Small intestine (tissue), 7 donors: Measurements from ENCODE around the gene OPCML. TPM values are rescaled to one million over a fixed set of nuclear protein-coding genes. Genes with fewer than 3 reads are reported as not detected.

ENCODE experiments used
- DNase-seq, 2 donors: peaks; one replicate each; pipeline versions ENCODE4 v3.0.0 to v3.0.0-alpha.2; 2013
- FAIRE-seq: peaks from 2 replicates; lab custom pipeline; 2012; peaks lifted over from hg19 to GRCh38; lab: Jason Lieb, UNC
- H3K27ac ChIP-seq, 3 donors: one replicate each; pipeline ENCODE4 v1.5.1; 2013; ENCODE audit warnings: low read length in 2 of 3, mild to moderate bottlenecking in 2 of 3, control low read depth in 1 of 3, inconsistent platforms in 1 of 3, low read depth in 1 of 3, moderate library complexity in 1 of 3
- H3K27me3 ChIP-seq, 3 donors: one replicate each; pipeline ENCODE4 v1.6.1; 2013; ENCODE audit warnings: low read length in 3 of 3, inconsistent platforms in 1 of 3; ENCODE audit not compliant: control insufficient read depth in 3 of 3, insufficient read depth in 3 of 3
- H3K36me3 ChIP-seq, 3 donors: one replicate each; pipeline ENCODE4 v1.6.1; 2013; ENCODE audit warnings: low read length in 3 of 3, inconsistent platforms in 1 of 3, low read depth in 1 of 3, mild to moderate bottlenecking in 1 of 3, moderate library complexity in 1 of 3; ENCODE audit not compliant: control insufficient read depth in 3 of 3, insufficient read depth in 2 of 3
- H3K4me1 ChIP-seq, 3 donors: one replicate each; pipeline ENCODE4 v1.6.1; 2013; ENCODE audit warnings: low read length in 2 of 3, inconsistent platforms in 1 of 3, low read depth in 1 of 3, mild to moderate bottlenecking in 1 of 3, moderate library complexity in 1 of 3; ENCODE audit not compliant: control insufficient read depth in 3 of 3, insufficient read depth in 2 of 3
- H3K4me3 ChIP-seq, 3 donors: one replicate each; pipeline ENCODE4 v1.5.1; 2013; ENCODE audit warnings: low read length in 3 of 3, control low read depth in 1 of 3, inconsistent platforms in 1 of 3, low read depth in 1 of 3, mild to moderate bottlenecking in 1 of 3, moderate library complexity in 1 of 3
- H3K9me3 ChIP-seq, 2 donors: one replicate each; pipeline ENCODE4 v1.6.1; 2013; ENCODE audit warnings: low read depth in 1 of 2, low read length in 1 of 2; ENCODE audit not compliant: control insufficient read depth in 2 of 2, insufficient read depth in 1 of 2
- WGBS, 3 donors: extraction: QIAGEN DNeasy Blood & Tissue Kit; methylation state at CpG; one replicate each; pipeline ENCODE4 v1.1.7; 2013; 5-methylcytosine and 5-hydroxymethylcytosine counted together
- polyA plus RNA-seq, 4 donors: library from polyadenylated mRNA; stranded (reverse) in 3 of 4; unstranded in 1 of 4; fragments of 200-250 nt in 3 of 4; fragments of 120-200 nt in 1 of 4; gene quantifications; one replicate each; pipeline versions ENCODE4 v1.2.1 to v1.2.3, GENCODE V29; 2013
- donor health status: healthy with polysubstance abuse.
- donor health status: control.
- donor health status: control.
- donor health status: Bipolar disorder and iron deficiency.
- donor health status: healthy.

OPCML gene
- polyA plus RNA-seq, 4 donors: 0.16 to 2.0 TPM; not detected in 2

DNA sequence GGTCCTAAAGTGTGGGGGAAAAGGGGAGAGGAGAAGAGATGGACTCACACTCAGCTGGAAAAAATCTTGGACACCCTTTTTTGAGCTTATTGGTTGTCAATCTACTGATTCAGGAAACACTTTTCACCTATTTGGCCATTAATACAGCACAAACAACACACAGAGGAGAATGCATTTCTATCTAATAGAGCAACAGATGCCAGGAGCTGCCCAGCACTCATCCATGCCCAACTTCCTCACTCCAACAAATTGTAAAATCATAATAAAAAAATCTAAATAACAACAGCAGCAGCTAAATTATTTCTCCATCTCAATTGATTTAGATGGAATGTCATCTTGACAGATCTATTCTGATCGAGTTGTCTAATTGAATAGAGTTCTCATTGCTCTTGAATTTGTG, 628.2 kb downstream of the OPCML start:
- WGBS, 3 donors: 68 to 83% (median 80%) methylated on average over 1 of the region's 1 CpG
- no peak for DNase-seq
- H3K4me3 ChIP-seq: no peak overlapping the region
- no peaks in the 10 kb centered on the region for H3K36me3 ChIP-seq
- H3K9me3 ChIP-seq: no peaks in the 10 kb centered on the region
- H3K27me3 ChIP-seq: no peaks in the 10 kb centered on the region
- no peak overlapping the region for H3K27ac ChIP-seq
- H3K4me1 ChIP-seq: no peaks in the 10 kb centered on the region
- FAIRE-seq: no peak

DNA sequence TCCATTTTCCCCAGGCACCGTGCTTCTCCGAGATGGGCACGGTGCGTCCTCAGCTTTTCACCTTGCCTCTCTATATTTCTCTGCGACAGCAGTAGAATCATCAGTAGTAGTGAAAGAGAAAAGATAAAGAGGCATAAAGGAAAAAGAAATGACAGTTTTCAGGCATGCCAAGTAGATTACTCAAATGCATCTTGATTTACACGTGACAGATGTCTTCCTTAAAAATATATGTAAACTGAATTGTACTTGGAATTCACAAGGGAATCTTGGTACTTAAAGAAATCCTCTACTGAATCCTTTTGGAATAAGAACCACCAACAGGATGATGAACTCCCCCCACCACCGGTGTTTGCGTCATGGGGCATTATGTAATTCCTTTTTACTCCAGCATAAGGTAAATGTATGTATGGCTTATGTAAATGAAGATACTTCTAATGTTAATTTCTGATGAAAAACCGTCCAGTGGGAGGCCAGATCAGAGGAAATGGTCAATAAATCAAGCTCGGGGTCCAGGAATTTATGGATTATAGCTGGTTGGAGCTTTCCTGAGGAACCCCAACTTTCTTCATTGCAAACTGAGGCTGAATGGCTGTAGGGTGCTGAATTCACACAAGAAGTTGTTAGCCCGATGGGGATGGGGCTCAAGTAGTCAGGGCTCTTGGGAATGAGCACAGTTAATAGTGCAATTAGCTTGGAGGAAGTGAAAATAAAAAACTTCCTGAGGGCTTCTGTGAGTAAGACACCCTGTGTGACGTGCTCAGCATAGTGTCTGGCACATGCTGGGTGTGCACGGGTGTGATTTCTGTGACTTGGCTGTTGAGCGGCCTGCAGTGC, 630.4 kb downstream of the OPCML start:
- H3K4me3 ChIP-seq: no peak overlapping the region
- no peaks in the 10 kb centered on the region for H3K36me3 ChIP-seq
- 64 to 68% (median 68%) methylated on average over 14 of the region's 14 CpGs for WGBS, 3 donors
- DNase-seq: peak; percentile 22 to 43
- H3K9me3 ChIP-seq: no peaks in the 10 kb centered on the region
- no peak for FAIRE-seq
- no peaks in the 10 kb centered on the region for H3K27me3 ChIP-seq
- no peaks in the 10 kb centered on the region for H3K4me1 ChIP-seq
- H3K27ac ChIP-seq: no peak overlapping the region

DNA sequence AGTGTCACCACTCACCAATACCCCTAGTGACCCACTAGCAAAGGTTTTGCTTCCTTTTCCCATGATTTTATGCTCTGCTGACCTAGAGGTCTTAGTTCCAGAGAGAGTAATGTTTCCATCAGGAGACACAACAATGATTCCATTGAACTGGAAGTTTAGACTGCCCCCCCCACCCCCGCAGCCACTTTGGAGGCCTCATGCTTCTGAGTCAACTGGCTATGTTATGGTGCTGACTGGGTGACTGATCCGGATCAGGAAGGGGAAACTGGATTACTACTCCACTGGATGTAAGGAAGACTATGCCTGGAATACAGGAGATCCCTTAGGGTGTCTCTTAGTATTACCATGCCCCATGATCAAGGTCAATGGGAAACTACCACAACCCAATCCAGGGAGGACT, 633.6 kb downstream of the OPCML start:
- WGBS, 3 donors: 87 to 91% (median 87%) methylated on average over 2 of the region's 2 CpGs
- H3K27ac ChIP-seq: no peak overlapping the region
- H3K36me3 ChIP-seq: no peaks in the 10 kb centered on the region
- no peaks in the 10 kb centered on the region for H3K9me3 ChIP-seq
- no peak for DNase-seq
- FAIRE-seq: no peak
- no peaks in the 10 kb centered on the region for H3K4me1 ChIP-seq
- H3K27me3 ChIP-seq: no peaks in the 10 kb centered on the region
- no peak overlapping the region for H3K4me3 ChIP-seq

DNA sequence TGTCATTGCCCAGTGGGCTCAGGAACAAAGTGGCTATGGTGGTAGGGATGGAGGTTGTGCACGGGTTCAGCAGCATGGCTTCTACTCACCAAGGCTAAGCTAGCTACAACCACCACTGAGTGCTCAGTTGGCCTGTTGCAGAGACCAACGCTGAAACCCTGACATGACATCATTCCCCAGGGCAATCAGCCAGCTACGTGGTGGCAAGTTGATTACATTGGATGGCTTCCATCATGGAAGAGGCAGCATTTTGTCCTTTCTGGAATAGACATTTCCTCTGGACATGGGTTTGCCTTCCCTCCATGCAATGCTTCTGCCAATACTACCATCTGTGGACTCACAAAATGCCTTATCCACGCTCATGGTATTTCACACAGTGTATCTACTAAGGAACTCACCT, 634.3 kb downstream of the OPCML start:
- Histone ChIP-seq H3K27ac (no peak overlapping the region), H3K27me3 (no peaks in the 10 kb centered on the region), H3K4me1 (no peaks in the 10 kb centered on the region), H3K4me3 (no peak overlapping the region), H3K36me3 (no peaks in the 10 kb centered on the region), H3K9me3 (no peaks in the 10 kb centered on the region)
- no peak for DNase-seq
- FAIRE-seq: no peak
- 53 to 76% (median 68%) methylated on average over 4 of the region's 4 CpGs for WGBS, 3 donors

DNA sequence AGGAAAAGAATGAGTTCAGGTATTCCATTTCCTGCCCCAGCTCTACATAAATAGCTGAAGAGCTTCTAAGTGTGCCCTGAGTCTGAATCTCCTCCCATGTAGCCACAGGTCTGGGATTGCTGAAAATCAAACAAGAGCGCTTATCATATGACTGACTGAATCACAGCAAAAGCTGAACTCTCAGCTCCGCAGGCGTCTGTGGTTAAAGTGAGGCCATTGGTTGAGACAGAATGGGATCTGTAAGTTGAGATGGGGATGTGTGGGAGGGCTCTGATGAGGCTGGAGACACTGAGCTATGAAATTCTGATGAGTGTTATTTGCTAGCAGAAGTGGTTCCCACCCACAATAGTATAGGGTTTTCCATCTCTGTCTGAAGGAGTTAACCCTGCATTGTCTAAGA, 637.0 kb downstream of the OPCML start:
- H3K27ac ChIP-seq: no peak overlapping the region
- H3K4me3 ChIP-seq: no peak overlapping the region
- H3K9me3 ChIP-seq: no peaks in the 10 kb centered on the region
- H3K27me3 ChIP-seq: no peaks in the 10 kb centered on the region
- H3K36me3 ChIP-seq: no peaks in the 10 kb centered on the region
- no peaks in the 10 kb centered on the region for H3K4me1 ChIP-seq
- 80 to 88% (median 81%) methylated on average over 3 of the region's 3 CpGs for WGBS, 3 donors
- DNase-seq: no peak
- no peak for FAIRE-seq

DNA sequence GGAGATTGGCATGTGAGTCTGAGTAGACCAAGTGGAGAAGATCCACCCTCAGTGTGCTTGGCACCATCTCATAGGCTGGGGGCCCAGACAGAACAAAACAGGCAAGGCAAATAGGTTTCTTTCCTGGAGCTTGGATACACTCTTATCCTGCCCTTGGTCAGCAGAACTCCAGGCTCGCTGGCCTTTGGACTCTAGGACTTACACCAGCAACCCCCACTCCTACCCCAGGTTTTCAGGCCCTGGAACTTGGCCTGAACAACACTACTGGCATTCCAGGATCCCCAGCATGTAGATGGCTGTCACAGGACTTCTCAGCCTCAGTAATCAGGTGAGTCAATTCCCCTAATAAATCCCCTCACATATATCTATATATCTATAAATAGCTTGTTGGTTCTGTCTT, 637.7 kb downstream of the OPCML start:
- DNase-seq (peak in 1 of 2 donors; percentile 43), FAIRE-seq (no peak)
- no peaks in the 10 kb centered on the region for H3K27me3 ChIP-seq
- no peak overlapping the region for H3K4me3 ChIP-seq
- H3K27ac ChIP-seq: no peak overlapping the region
- WGBS, 3 donors: 30 to 74% (median 73%) methylated on average over 1 of the region's 1 CpG
- no peaks in the 10 kb centered on the region for H3K9me3 ChIP-seq
- H3K36me3 ChIP-seq: no peaks in the 10 kb centered on the region
- no peaks in the 10 kb centered on the region for H3K4me1 ChIP-seq

DNA sequence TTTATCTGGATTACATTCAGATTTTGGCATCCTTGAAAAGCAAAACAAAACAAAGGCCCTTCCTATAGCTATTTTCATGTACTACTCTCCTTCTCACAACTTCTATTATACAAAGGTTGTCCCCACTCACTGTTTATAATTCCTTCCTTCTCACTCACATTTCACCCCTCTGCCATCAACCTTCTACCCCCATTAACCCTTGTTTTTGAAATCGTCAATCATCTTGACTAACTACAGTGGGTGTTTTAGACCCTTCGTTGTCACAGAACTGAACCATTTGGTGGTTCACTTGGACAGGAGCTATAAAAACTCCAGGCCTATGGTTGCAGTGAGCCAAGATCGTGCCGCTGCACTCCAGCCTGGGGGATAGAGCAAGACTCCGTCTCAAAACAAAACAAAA, 639.4 kb downstream of the OPCML start:
- Histone ChIP-seq H3K27me3 (no peaks in the 10 kb centered on the region), H3K27ac (no peak overlapping the region), H3K36me3 (no peaks in the 10 kb centered on the region), H3K9me3 (no peaks in the 10 kb centered on the region), H3K4me3 (no peak overlapping the region), H3K4me1 (no peaks in the 10 kb centered on the region)
- no peak for FAIRE-seq
- 81 to 95% (median 88%) methylated on average over 5 of the region's 5 CpGs for WGBS, 3 donors
- no peak for DNase-seq

DNA sequence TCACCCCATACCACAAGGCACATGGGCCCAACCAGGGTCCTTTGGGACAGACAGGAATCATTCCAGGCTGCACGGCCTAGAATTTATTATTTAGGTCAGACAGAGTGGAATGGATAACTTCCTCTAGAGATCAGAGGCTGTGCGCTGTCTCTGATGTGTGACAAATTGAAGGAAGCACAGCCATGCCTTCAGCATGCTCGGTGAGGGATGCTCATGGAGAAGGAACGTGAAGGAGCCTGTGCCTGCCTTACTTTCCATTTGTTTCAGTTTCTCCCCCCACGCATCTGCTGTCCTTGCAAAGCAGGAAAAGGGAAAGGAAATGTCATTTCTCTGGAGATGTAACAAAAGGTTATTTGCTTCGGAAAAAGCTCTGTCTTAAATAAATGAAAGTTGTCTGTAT, 644.1 kb downstream of the OPCML start:
- Histone ChIP-seq H3K27me3 (no peaks in the 10 kb centered on the region), H3K27ac (no peak overlapping the region), H3K4me3 (no peak overlapping the region), H3K9me3 (no peaks in the 10 kb centered on the region), H3K4me1 (no peaks in the 10 kb centered on the region), H3K36me3 (no peaks in the 10 kb centered on the region)
- 55 to 71% (median 70%) methylated on average over 6 of the region's 6 CpGs for WGBS, 3 donors
- DNase-seq (no peak), FAIRE-seq (no peak)

DNA sequence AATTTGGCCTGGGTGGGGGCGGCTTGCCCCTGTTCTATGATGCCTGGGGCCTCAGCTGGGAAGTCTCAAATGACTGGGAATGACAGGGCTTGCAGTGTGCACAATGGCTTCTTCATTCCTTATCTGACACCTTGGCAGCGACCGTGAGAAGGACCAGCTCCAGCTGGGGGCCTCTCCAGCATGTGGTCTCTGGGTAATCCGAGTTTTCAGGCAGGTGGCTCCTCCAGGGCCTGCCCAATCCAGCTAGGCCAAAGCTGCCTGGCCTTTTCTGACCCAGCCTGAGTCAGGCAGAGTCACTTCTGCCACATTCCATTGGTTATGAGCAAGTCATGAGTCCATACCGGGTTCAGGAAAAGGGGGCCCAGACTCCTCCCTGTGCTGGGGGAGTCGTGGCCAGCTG, 646.0 kb downstream of the OPCML start:
- H3K27ac ChIP-seq: no peak overlapping the region
- FAIRE-seq (no peak), DNase-seq (peak in 1 of 2 donors; percentile 37)
- H3K36me3 ChIP-seq: no peaks in the 10 kb centered on the region
- WGBS, 3 donors: 33 to 55% (median 38%) methylated on average over 6 of the region's 6 CpGs
- H3K9me3 ChIP-seq: no peaks in the 10 kb centered on the region
- no peaks in the 10 kb centered on the region for H3K27me3 ChIP-seq
- no peak overlapping the region for H3K4me3 ChIP-seq
- H3K4me1 ChIP-seq: no peaks in the 10 kb centered on the region
